Astrocyte (in vitro differentiated cells and primary cell): ENCODE data around the gene ZNF23. TPM values are rescaled to one million over a fixed set of nuclear protein-coding genes. Genes with fewer than 3 reads are reported as not detected.

ENCODE experiments used
- DNase-seq: peaks from one replicate; pipeline ENCODE4 v3.0.0-alpha.2; 2010; ENCODE audit warnings: low read depth
- FAIRE-seq: peaks from 2 replicates; lab custom pipeline; 2011; peaks lifted over from hg19 to GRCh38; lab: Jason Lieb, UNC
- H2AFZ ChIP-seq: 2 replicates; pipeline ENCODE4 v1.6.0; 2012; ENCODE audit warnings: low read depth, low read length, inconsistent platforms
- H3K27ac ChIP-seq: 2 replicates; pipeline ENCODE4 v1.5.1; 2011; ENCODE audit warnings: low read depth, low read length, inconsistent platforms
- H3K27me3 ChIP-seq: 2 replicates; pipeline ENCODE4 v1.6.0; 2011; ENCODE audit warnings: low read length, inconsistent platforms; ENCODE audit not compliant: insufficient read depth
- H3K36me3 ChIP-seq: 2 replicates; pipeline ENCODE4 v1.5.1; 2011; ENCODE audit warnings: low read length, inconsistent platforms; ENCODE audit not compliant: insufficient read depth
- H3K4me1 ChIP-seq: 2 replicates; pipeline ENCODE4 v1.5.1; 2011; ENCODE audit warnings: low read length, inconsistent platforms; ENCODE audit not compliant: insufficient read depth
- H3K4me2 ChIP-seq: 2 replicates; pipeline ENCODE4 v1.6.0; 2012; ENCODE audit warnings: low read length, inconsistent platforms
- H3K4me3 ChIP-seq: 2 replicates; pipeline ENCODE4 v1.5.1; 2011; ENCODE audit warnings: low read depth, mild to moderate bottlenecking, low read length, inconsistent platforms; ENCODE audit not compliant: insufficient read depth
- H3K79me2 ChIP-seq: 2 replicates; pipeline ENCODE4 v1.6.0; 2012; ENCODE audit warnings: mild to moderate bottlenecking, low read length, inconsistent platforms; ENCODE audit not compliant: insufficient read depth
- H3K9ac ChIP-seq: 2 replicates; pipeline ENCODE4 v1.6.0; 2012; ENCODE audit warnings: mild to moderate bottlenecking, low read length, inconsistent platforms
- H3K9me3 ChIP-seq: 2 replicates; pipeline ENCODE4 v1.5.1; 2012; ENCODE audit warnings: low read depth, mild to moderate bottlenecking, low read length, inconsistent platforms; ENCODE audit not compliant: insufficient read depth
- H4K20me1 ChIP-seq: 2 replicates; pipeline ENCODE4 v1.6.0; 2012; ENCODE audit warnings: low read length, inconsistent platforms; ENCODE audit not compliant: insufficient read depth
- H3K27ac Mint-ChIP-seq: one replicate; pipeline ENCODE4 v1.8.0; 2021; ENCODE audit warnings: mild to moderate bottlenecking, mixed read lengths; ENCODE audit not compliant: unreplicated experiment
- H3K27me3 Mint-ChIP-seq: one replicate; pipeline ENCODE4 v1.8.0; 2021; ENCODE audit warnings: low read depth, mixed read lengths; ENCODE audit not compliant: unreplicated experiment
- H3K36me3 Mint-ChIP-seq: one replicate; pipeline ENCODE4 v1.8.0; 2021; ENCODE audit warnings: low read depth, mixed read lengths; ENCODE audit not compliant: unreplicated experiment
- H3K4me1 Mint-ChIP-seq: one replicate; pipeline ENCODE4 v1.8.0; 2021; ENCODE audit warnings: low read depth, mixed read lengths; ENCODE audit not compliant: unreplicated experiment
- H3K4me3 Mint-ChIP-seq: one replicate; pipeline ENCODE4 v1.8.0; 2021; ENCODE audit warnings: mild to moderate bottlenecking, moderate library complexity, mixed read lengths; ENCODE audit not compliant: unreplicated experiment
- H3K9me3 Mint-ChIP-seq: one replicate; pipeline ENCODE4 v1.8.0; 2021; ENCODE audit warnings: mild to moderate bottlenecking, mixed read lengths; ENCODE audit not compliant: unreplicated experiment
- CTCF ChIP-seq: IDR thresholded peaks from 2 replicates; pipeline ENCODE4 v1.5.1; 2011; ENCODE audit warnings: low read depth, mild to moderate bottlenecking, inconsistent platforms, low read length, moderate library complexity; ENCODE audit not compliant: insufficient read depth
- EZH2 ChIP-seq: IDR thresholded peaks from 2 replicates; pipeline ENCODE4 v1.6.1; 2012; ENCODE audit warnings: mild to moderate bottlenecking, low read length, inconsistent platforms; ENCODE audit not compliant: insufficient read depth
- total RNA-seq: library from RNA; stranded (reverse); gene quantifications from 2 replicates; pipeline ENCODE4 v1.2.1, GENCODE V29; 2021

Gene ZNF23
- total RNA-seq, 1 donor from 2014 or later, result 12.4 TPM

- no peak overlapping the region for H3K27ac ChIP-seq
- H3K36me3 ChIP-seq, result no peaks in the 10 kb centered on the region
- no peaks in the 10 kb centered on the region for H3K79me2 ChIP-seq
- H4K20me1 ChIP-seq, result no peaks in the 10 kb centered on the region
- peaks cover 2% of the 10 kb centered on the region for H3K27me3 Mint-ChIP-seq
- FAIRE-seq (no peak), DNase-seq (peak; percentile 15)
- peaks cover 2% of the 10 kb centered on the region for H3K36me3 Mint-ChIP-seq
- no peaks in the 10 kb centered on the region for H3K27me3 ChIP-seq
- no peak overlapping the region for H3K4me3 ChIP-seq
- peaks cover 3% of the 10 kb centered on the region for H3K9me3 Mint-ChIP-seq
- no peak overlapping the region for H3K4me2 ChIP-seq
- no peak overlapping the region for H3K9ac ChIP-seq
- H3K4me1 ChIP-seq, result no peaks in the 10 kb centered on the region
- peaks cover 11% of the 10 kb centered on the region for H3K4me1 Mint-ChIP-seq
- no peak overlapping the region for H3K27ac Mint-ChIP-seq
- H3K9me3 ChIP-seq, result no peaks in the 10 kb centered on the region
- TF ChIP-seq EZH2 (no peak), CTCF (no peak)
- no peak overlapping the region for H3K4me3 Mint-ChIP-seq
- H2AFZ ChIP-seq, result no peak overlapping the region
Measured at GRCh38 chr16:71467810-71468209, 5.8 kb upstream of the ZNF23 start.

GRCh38 chr16:71464231-71464630 is 2.2 kb upstream of the ZNF23 start:
- H3K27me3 Mint-ChIP-seq, result peaks cover 2% of the 10 kb centered on the region
- peaks cover 16% of the 10 kb centered on the region for H3K4me1 Mint-ChIP-seq
- Histone ChIP-seq H4K20me1 (no peaks in the 10 kb centered on the region), H3K27ac (no peak overlapping the region), H2AFZ (no peak overlapping the region), H3K9ac (no peak overlapping the region), H3K4me2 (no peak overlapping the region), H3K4me3 (no peak overlapping the region), H3K36me3 (no peaks in the 10 kb centered on the region), H3K79me2 (peaks cover 19% of the 10 kb centered on the region), H3K9me3 (no peaks in the 10 kb centered on the region), H3K27me3 (no peaks in the 10 kb centered on the region), H3K4me1 (peaks cover 12% of the 10 kb centered on the region)
- no peak for FAIRE-seq
- no peaks in the 10 kb centered on the region for H3K9me3 Mint-ChIP-seq
- no peak for DNase-seq
- H3K4me3 Mint-ChIP-seq, result no peak overlapping the region
- no peak overlapping the region for H3K27ac Mint-ChIP-seq
- peaks cover 2% of the 10 kb centered on the region for H3K36me3 Mint-ChIP-seq
- TF ChIP-seq CTCF, result no peak
- no peak for TF ChIP-seq EZH2

GRCh38 chr16:71460941-71461340 is 1.1 kb downstream of the ZNF23 start:
- peaks cover 12% of the 10 kb centered on the region for H3K4me1 ChIP-seq
- H3K4me3 Mint-ChIP-seq, result peak overlapping the region; percentile 96
- H2AFZ ChIP-seq, result no peak overlapping the region
- peak overlapping the region; percentile 91 for H3K4me3 ChIP-seq
- H3K9me3 ChIP-seq, result no peaks in the 10 kb centered on the region
- peaks cover 11% of the 10 kb centered on the region for H3K36me3 Mint-ChIP-seq
- H3K27ac Mint-ChIP-seq, result peak overlapping the region; percentile 92
- no peaks in the 10 kb centered on the region for H3K36me3 ChIP-seq
- H3K27ac ChIP-seq, result peak overlapping the region; percentile 9
- peaks cover 6% of the 10 kb centered on the region for H3K9me3 Mint-ChIP-seq
- peaks cover 35% of the 10 kb centered on the region for H3K79me2 ChIP-seq
- FAIRE-seq (no peak), DNase-seq (no peak)
- peaks cover 2% of the 10 kb centered on the region for H3K27me3 Mint-ChIP-seq
- peak overlapping the region; percentile 91 for H3K4me2 ChIP-seq
- H4K20me1 ChIP-seq, result peaks cover 4% of the 10 kb centered on the region
- H3K9ac ChIP-seq, result no peak overlapping the region
- H3K27me3 ChIP-seq, result no peaks in the 10 kb centered on the region
- no peak for TF ChIP-seq EZH2
- no peak for TF ChIP-seq CTCF
- H3K4me1 Mint-ChIP-seq, result peaks cover 17% of the 10 kb centered on the region
